Heart right ventricle (tissue), 16 donors: Measurements from ENCODE around the gene FBXL19. TPM values are rescaled to one million over a fixed set of nuclear protein-coding genes. Genes with fewer than 3 reads are reported as not detected.

ENCODE experiments used
- ATAC-seq, 8 donors: fragments of 200-7000 bp; cut with Tn5 transposase; one replicate each; pipeline ENCODE4 v1.9.1; 2020; ENCODE audit warnings: mild to moderate bottlenecking in 8 of 8, moderate library complexity in 8 of 8, moderate number of reproducible peaks in 1 of 8
- DNase-seq, 2 donors: peaks; one replicate each; pipeline ENCODE4 v3.0.0-alpha.2; 2020
- H3K27ac ChIP-seq, 10 donors: fragments of 200-600 bp; sonication (generic) in 2 of 10; one replicate each; pipeline versions ENCODE4 v1.5.0 to v1.8.0; 2020 to 2022; ENCODE audit warnings: mild to moderate bottlenecking in 3 of 10
- H3K27me3 ChIP-seq, 7 donors: fragments of 200-600 bp; one replicate each; pipeline ENCODE4 v1.8.0; 2021 to 2022; ENCODE audit warnings: mild to moderate bottlenecking in 2 of 7
- H3K36me3 ChIP-seq, 9 donors: fragments of 200-600 bp; sonication (generic) in 1 of 9; one replicate each; pipeline versions ENCODE4 v1.5.0 to v1.8.0; 2020 to 2022; ENCODE audit warnings: mild to moderate bottlenecking in 2 of 9
- H3K4me1 ChIP-seq, 9 donors: fragments of 200-600 bp; sonication (generic) in 1 of 9; one replicate each; pipeline versions ENCODE4 v1.5.0 to v1.8.0; 2020 to 2022; ENCODE audit warnings: mild to moderate bottlenecking in 4 of 9
- H3K4me3 ChIP-seq, 10 donors: fragments of 200-600 bp; sonication (generic) in 2 of 10; one replicate each; pipeline versions ENCODE4 v1.5.0 to v1.8.0; 2020 to 2022; ENCODE audit warnings: mild to moderate bottlenecking in 7 of 10, moderate library complexity in 2 of 10
- H3K9me3 ChIP-seq, 11 donors: fragments of 200-600 bp in 10 of 11; sonication (generic) in 2 of 11; one replicate each; pipeline versions ENCODE4 v1.5.0 to v1.8.0; 2013 to 2022; ENCODE audit warnings: mild to moderate bottlenecking in 2 of 11, control low read depth in 1 of 11, moderate library complexity in 1 of 11
- WGBS, 2 donors: extraction: QIAGEN DNeasy Blood & Tissue Kit; methylation state at CpG; one replicate each; pipeline ENCODE4 v1.1.7; 2013; ENCODE audit warnings: inconsistent platforms in 1 of 2; 5-methylcytosine and 5-hydroxymethylcytosine counted together
- intact Hi-C, 10 donors: fragments of 100-400 bp; cut with DNase I; formaldehyde crosslinking; loops; one replicate each; pipeline versions ENCODE4 v1.11.1 to v1.14.2; 2022
- polyA plus RNA-seq, 2 donors: library from polyadenylated mRNA; stranded (reverse); fragments of 200-250 nt; gene quantifications; one replicate each; pipeline ENCODE4 v1.2.3, GENCODE V29; 2013
- total RNA-seq, 10 donors: library from RNA; stranded (reverse); fragmentation: NEBNext Ultra II Directional in 3 of 10; extraction: Animal tissue kit (Norgen Biotek cat#: 25700) in 3 of 10; gene quantifications; one replicate each; pipeline versions ENCODE4 v1.2.1 to v1.2.4, GENCODE V29; 2021 to 2023
- TF ChIP-seq, protein P1 (sequence below), 9 donors: fragments of 200-600 bp; sonication (generic) in 2 of 9; IDR thresholded peaks; one replicate each; pipeline versions ENCODE4 v1.5.0 to v1.8.0; 2021 to 2022; ENCODE audit warnings: antibody characterized with exemption in 9 of 9, mild to moderate bottlenecking in 5 of 9, moderate library complexity in 1 of 9
- donor health status: Arrhythmogenic right ventricular cardiomyopathy.
- donor health status: ischemic (EF 13 %, LVEDD 7.1; RV severe dilation, severe dysfunction).
- donor health status: healthy with polysubstance abuse.
- donor health status: DM: no; HTN: yes; CAD: no.
- donor health status: DM: no; HTN: no; CAD: no.
- donor health status: ischemic (EF 25% LVEDD 6.9; RV normal size, moderate dysfunction).
- donor health status: ischemic (EF 25% LVEDD 5.7; RV mildly dilated, moderate dysfunction).
- donor health status: healthy.
- donor health status: DM: yes; HTN: yes; CAD: no.
- donor health status: Ischemic cardiomyopathy.
- donor health status: ischemic (EF 35%, LVEDD 5.7; RV mildly dilated, moderate dysfunction).
- donor health status: nonischemic (EF 11% LVEDD 7.7; RV severe dilation, severe dysfunction).
- donor health status: DM: yes; HTN: yes; CAD: no.
- donor health status: PGD.
- donor health status: ischemic (EF 29% LVEDD 5.4; RV normal size, mild dysfunction).
- donor health status: nonischemic (EF 23%, LVEDD 6.1; RV moderate dilation, normal function).

Gene FBXL19
- total and polyA plus RNA-seq, 12 donors = 4.1 to 14.1 (median 5.8) TPM

DNA sequence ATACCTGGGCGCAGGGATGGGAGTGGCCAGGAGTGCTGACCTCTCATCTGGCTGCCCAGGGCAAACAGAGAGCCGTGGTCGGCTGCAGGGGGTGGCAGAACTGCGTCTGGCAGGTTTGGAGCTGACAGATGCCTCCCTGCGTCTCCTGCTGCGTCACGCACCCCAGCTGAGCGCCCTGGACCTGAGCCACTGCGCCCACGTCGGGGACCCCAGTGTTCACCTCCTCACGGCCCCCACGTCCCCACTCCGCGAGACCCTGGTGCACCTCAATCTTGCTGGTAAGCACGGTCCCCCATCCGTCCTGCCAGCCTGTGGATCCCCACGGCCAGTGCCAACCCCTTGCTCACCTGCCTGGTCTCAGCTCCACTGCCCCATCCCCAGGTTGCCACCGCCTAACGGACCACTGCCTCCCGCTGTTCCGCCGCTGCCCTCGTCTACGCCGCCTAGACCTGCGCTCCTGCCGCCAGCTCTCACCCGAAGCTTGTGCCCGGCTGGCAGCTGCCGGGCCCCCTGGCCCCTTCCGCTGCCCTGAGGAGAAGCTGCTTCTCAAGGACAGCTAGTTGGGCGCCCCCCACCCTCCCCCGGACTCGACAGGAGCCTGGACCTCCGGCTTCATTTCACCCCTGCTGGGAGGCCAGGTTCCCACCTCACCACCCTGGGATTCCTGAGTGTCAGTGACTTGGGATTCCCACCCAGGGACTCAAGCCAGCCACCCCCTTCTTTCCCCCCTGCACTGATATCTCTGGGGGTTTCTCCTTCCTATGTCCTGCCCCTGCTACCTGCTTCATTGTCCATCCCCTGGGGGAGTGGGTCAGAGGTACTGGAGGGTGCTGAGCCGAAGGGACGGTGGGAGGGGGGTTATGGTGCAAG, 23.5 kb downstream of the FBXL19 start:
- DNase-seq (no peak), ATAC-seq (no peak)
- peaks cover 11 to 39% (median 29%) of the 10 kb centered on the region in 9 donors for H3K4me1 ChIP-seq
- H3K27ac ChIP-seq = no peak overlapping the region
- no peak overlapping the region for H3K4me3 ChIP-seq
- H3K27me3 ChIP-seq = no peaks in the 10 kb centered on the region
- TF ChIP-seq, protein P1, sequence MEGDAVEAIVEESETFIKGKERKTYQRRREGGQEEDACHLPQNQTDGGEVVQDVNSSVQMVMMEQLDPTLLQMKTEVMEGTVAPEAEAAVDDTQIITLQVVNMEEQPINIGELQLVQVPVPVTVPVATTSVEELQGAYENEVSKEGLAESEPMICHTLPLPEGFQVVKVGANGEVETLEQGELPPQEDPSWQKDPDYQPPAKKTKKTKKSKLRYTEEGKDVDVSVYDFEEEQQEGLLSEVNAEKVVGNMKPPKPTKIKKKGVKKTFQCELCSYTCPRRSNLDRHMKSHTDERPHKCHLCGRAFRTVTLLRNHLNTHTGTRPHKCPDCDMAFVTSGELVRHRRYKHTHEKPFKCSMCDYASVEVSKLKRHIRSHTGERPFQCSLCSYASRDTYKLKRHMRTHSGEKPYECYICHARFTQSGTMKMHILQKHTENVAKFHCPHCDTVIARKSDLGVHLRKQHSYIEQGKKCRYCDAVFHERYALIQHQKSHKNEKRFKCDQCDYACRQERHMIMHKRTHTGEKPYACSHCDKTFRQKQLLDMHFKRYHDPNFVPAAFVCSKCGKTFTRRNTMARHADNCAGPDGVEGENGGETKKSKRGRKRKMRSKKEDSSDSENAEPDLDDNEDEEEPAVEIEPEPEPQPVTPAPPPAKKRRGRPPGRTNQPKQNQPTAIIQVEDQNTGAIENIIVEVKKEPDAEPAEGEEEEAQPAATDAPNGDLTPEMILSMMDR (IDR thresholded peaks at IDR 0.05) = no peak
- H3K9me3 ChIP-seq = no peaks in the 10 kb centered on the region
- intact Hi-C loops = no loop called here
- WGBS, 2 donors = 91 to 94% methylated on average over 38 of the region's 38 CpGs
- peaks cover 0 to 36% (median 0%) of the 10 kb centered on the region in 9 donors for H3K36me3 ChIP-seq

GRCh38 chr16:30947541-30947858, 24.1 kb downstream of the FBXL19 start:
- Histone ChIP-seq H3K9me3 (no peaks in the 10 kb centered on the region), H3K27ac (peak overlapping the region in 6 of 10 donors; percentile 94 to 97 (median 96)), H3K4me1 (peaks cover 6 to 38% (median 28%) of the 10 kb centered on the region in 9 donors), H3K27me3 (no peaks in the 10 kb centered on the region), H3K4me3 (no peak overlapping the region), H3K36me3 (peaks cover 0 to 32% (median 0%) of the 10 kb centered on the region in 9 donors)
- DNase-seq (no peak), ATAC-seq (no peak)
- TF ChIP-seq, protein P1 (IDR thresholded peaks at IDR 0.05) = no peak
- 75 to 76% methylated on average over 3 of the region's 3 CpGs for WGBS, 2 donors
- intact Hi-C loops = no loop called here

- H3K27ac ChIP-seq = peak overlapping the region; percentile 86 to 98 (median 95)
- intact Hi-C loops = no loop called here
- 34% methylated on average over 44 of the region's 44 CpGs for WGBS, 2 donors
Measured at GRCh38 chr16:30947859-30948666, 24.7 kb downstream of the FBXL19 start.

More at GRCh38 chr16:30947859-30948666, 24.7 kb downstream of the FBXL19 start:
- H3K36me3 ChIP-seq = peaks cover 0 to 31% (median 0%) of the 10 kb centered on the region in 9 donors
- TF ChIP-seq, protein P1 (IDR thresholded peaks at IDR 0.05) = peak in 1 of 9 donors; percentile 13
- peaks cover 6 to 41% (median 28%) of the 10 kb centered on the region in 9 donors for H3K4me1 ChIP-seq
- H3K9me3 ChIP-seq = no peaks in the 10 kb centered on the region
- peak overlapping the region; percentile 65 to 100 (median 99) for H3K4me3 ChIP-seq
- peak; percentile 44 to 69 (median 50) for ATAC-seq
- H3K27me3 ChIP-seq = no peaks in the 10 kb centered on the region
- peak; percentile 75 to 92 for DNase-seq
